IPS-NIHi7 (cell line): ENCODE data around the gene MINDY4B.
A peak's percentile ranks its signal among the peaks of the same experiment; 100 is the strongest.

Experiments
- DNase-seq: peaks from one replicate; pipeline ENCODE4 v3.0.0; 2012; ENCODE audit warnings: mixed read lengths; ENCODE audit errors: extremely low spot score

The MINDY4B gene

GRCh38 chr3:150905339-150905738 is at the start of gene MINDY4B:
MINDY4B (minus strand) TSS chr3:150905439; CDS start chr3:150905439, 0 bp downstream.
- no peak for DNase-seq

GRCh38 chr3:150951923-150952322 is 46.7 kb upstream of the MINDY4B start:
- DNase-seq, result no peak

GRCh38 chr3:150945226-150946032 is 40.2 kb upstream of the MINDY4B start:
- DNase-seq, result no peak

GRCh38 chr3:150942221-150942620 is 37.0 kb upstream of the MINDY4B start:
- no peak for DNase-seq

- DNase-seq, result no peak
These were observed 31.5 kb upstream of the MINDY4B start for GRCh38 chr3:150936693-150937092.

GRCh38 chr3:150933473-150933995 is 28.3 kb upstream of the MINDY4B start:
- DNase-seq, result no peak

- DNase-seq, result no peak
These were observed 26.5 kb upstream of the MINDY4B start for GRCh38 chr3:150931745-150932144.

GRCh38 chr3:150930839-150931238 is 25.6 kb upstream of the MINDY4B start:
- no peak for DNase-seq

- DNase-seq, result no peak
These were observed 23.0 kb upstream of the MINDY4B start for GRCh38 chr3:150928234-150928633.

GRCh38 chr3:150926328-150926727 is 21.1 kb upstream of the MINDY4B start:
- no peak for DNase-seq

GRCh38 chr3:150925751-150926201 is 20.5 kb upstream of the MINDY4B start:
- peak; percentile 88 for DNase-seq

GRCh38 chr3:150922611-150923010 is 17.4 kb upstream of the MINDY4B start:
- peak; percentile 75 for DNase-seq

- no peak for DNase-seq
These were observed 16.0 kb upstream of the MINDY4B start for GRCh38 chr3:150921209-150921608.

- no peak for DNase-seq
These were observed 15.0 kb upstream of the MINDY4B start for GRCh38 chr3:150920236-150920635.

GRCh38 chr3:150917951-150918350 is 12.7 kb upstream of the MINDY4B start:
- DNase-seq, result no peak

- DNase-seq, result no peak
These were observed 8.1 kb upstream of the MINDY4B start for GRCh38 chr3:150913133-150913922.

- no peak for DNase-seq
These were observed 7.3 kb upstream of the MINDY4B start for GRCh38 chr3:150912501-150912900.

- DNase-seq, result no peak
These were observed 6.5 kb upstream of the MINDY4B start for GRCh38 chr3:150911771-150912170.

- DNase-seq, result no peak
These were observed 1.2 kb upstream of the MINDY4B start for GRCh38 chr3:150906461-150906860.

- no peak for DNase-seq
These were observed 507 bp upstream of the MINDY4B start for GRCh38 chr3:150905746-150906145.

GRCh38 chr3:150902988-150903387 is 2.3 kb downstream of the MINDY4B start:
- DNase-seq, result no peak

- no peak for DNase-seq
These were observed 3.4 kb downstream of the MINDY4B start for GRCh38 chr3:150901793-150902192.

- no peak for DNase-seq
These were observed 6.1 kb downstream of the MINDY4B start for GRCh38 chr3:150899141-150899540.
